GM19025 (cell line): ENCODE data around the gene SKIDA1.
"Not testable (repeated sequence)": the region's sequence is repeated elsewhere in the genome, so short reads cannot be mapped to it uniquely, and the experiment has no call there.

Experiments
- ATAC-seq: cut with Tn5 transposase; IDR thresholded peaks from one replicate; pipeline ENCODE4 v1.9.1; 2021; ENCODE audit warnings: mild to moderate bottlenecking, low read depth, moderate library complexity; ENCODE audit not compliant: unreplicated experiment

The SKIDA1 gene

GRCh38 chr10:21525367-21526187 is at the start of gene SKIDA1:
SKIDA1 (minus strand) TSS chr10:21525682; CDS start chr10:21517822, 7,860 bp downstream.
- peak; percentile 55 for ATAC-seq

GRCh38 chr10:21574514-21574913 is 49.0 kb upstream of the SKIDA1 start:
- not testable (repeated sequence) for ATAC-seq

- no peak for ATAC-seq
Observed at GRCh38 chr10:21572578-21572977, 47.1 kb upstream of the SKIDA1 start.

- no peak for ATAC-seq
Observed at GRCh38 chr10:21570761-21571521, 45.5 kb upstream of the SKIDA1 start.

- ATAC-seq, result not testable (repeated sequence)
Observed at GRCh38 chr10:21558984-21559383, 33.5 kb upstream of the SKIDA1 start.

GRCh38 chr10:21556527-21556926 is 31.0 kb upstream of the SKIDA1 start:
- ATAC-seq, result no peak

GRCh38 chr10:21552638-21553037 is 27.2 kb upstream of the SKIDA1 start:
- no peak for ATAC-seq

GRCh38 chr10:21547246-21547645 is 21.8 kb upstream of the SKIDA1 start:
- ATAC-seq, result no peak

- not testable (repeated sequence) for ATAC-seq
Observed at GRCh38 chr10:21540701-21541100, 15.2 kb upstream of the SKIDA1 start.

- ATAC-seq, result no peak
Observed at GRCh38 chr10:21536874-21537273, 11.4 kb upstream of the SKIDA1 start.

GRCh38 chr10:21535976-21536375 is 10.5 kb upstream of the SKIDA1 start:
- ATAC-seq, result not testable (repeated sequence)

- no peak for ATAC-seq
Observed at GRCh38 chr10:21535494-21535965, 10.0 kb upstream of the SKIDA1 start.

GRCh38 chr10:21534604-21535493 is 9.4 kb upstream of the SKIDA1 start:
- no peak for ATAC-seq

GRCh38 chr10:21534280-21534586 is 8.8 kb upstream of the SKIDA1 start:
- no peak for ATAC-seq

GRCh38 chr10:21533467-21534279 is 8.2 kb upstream of the SKIDA1 start, which contains the start of gene MLLT10:
MLLT10 (plus strand) TSS chr10:21534232; CDS start chr10:21534645, 413 bp downstream.
- ATAC-seq, result peak; percentile 84

- ATAC-seq, result no peak
Observed at GRCh38 chr10:21532694-21533466, 7.4 kb upstream of the SKIDA1 start.

- no peak for ATAC-seq
Observed at GRCh38 chr10:21531164-21531563, 5.7 kb upstream of the SKIDA1 start.

- no peak for ATAC-seq
Observed at GRCh38 chr10:21530641-21531040, 5.2 kb upstream of the SKIDA1 start.

- ATAC-seq, result no peak
Observed at GRCh38 chr10:21530168-21530567, 4.7 kb upstream of the SKIDA1 start.
